HG03354 (cell line): ENCODE results near the gene TESK2.

Experiments
- ATAC-seq: cut with Tn5 transposase; IDR thresholded peaks from one replicate; pipeline ENCODE4 v1.9.1; 2021; ENCODE audit warnings: mild to moderate bottlenecking; ENCODE audit not compliant: unreplicated experiment, poor library complexity, severe bottlenecking

Gene TESK2

GRCh38 chr1:45322486-45323040, 168.4 kb downstream of the TESK2 start:
- ATAC-seq, result no peak

GRCh38 chr1:45321444-45321843, 169.5 kb downstream of the TESK2 start:
- ATAC-seq, result no peak

GRCh38 chr1:45319761-45320160, 171.2 kb downstream of the TESK2 start:
- no peak for ATAC-seq

- ATAC-seq, result no peak
These were observed 173.8 kb downstream of the TESK2 start for GRCh38 chr1:45317166-45317565.

DNA sequence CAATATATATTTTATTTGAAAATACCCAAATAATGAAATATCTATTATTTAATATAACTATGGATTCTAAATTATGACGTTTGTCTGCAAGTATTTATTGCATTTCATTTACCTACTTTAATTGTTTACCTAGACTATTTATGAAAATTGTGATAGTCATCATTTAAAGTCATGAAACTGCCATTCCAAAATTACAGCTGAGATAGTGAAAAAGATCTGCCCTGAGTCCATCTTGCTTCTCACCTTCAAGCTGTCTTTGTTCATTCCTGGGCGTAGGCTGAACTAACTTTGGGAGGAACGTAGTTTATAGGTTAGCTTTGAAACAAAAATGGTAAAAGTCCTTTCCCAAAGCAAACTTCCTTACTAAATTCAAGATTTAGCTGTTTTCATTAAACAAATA, 176.7 kb downstream of the TESK2 start:
- ATAC-seq, result no peak

DNA sequence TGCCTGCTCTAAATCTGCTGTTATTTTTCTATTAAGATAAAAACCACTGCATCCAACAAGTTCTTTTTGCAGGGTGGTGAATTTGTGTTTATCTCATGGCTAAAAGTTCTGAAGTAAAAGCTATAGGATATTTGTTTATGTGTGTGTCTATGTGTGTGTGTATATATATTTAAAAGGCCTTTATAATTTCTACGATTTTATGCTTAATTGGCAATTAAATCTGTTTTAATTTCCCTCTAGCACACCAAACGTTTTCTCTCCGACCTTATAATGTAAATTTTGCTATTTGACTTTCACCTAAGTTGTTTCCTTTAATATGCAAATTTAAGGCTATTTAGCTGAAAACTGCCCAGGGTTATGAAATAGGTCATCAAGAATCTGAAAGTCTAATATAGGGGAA, 184.1 kb downstream of the TESK2 start:
- ATAC-seq, result no peak

GRCh38 chr1:45306319-45306718, 184.6 kb downstream of the TESK2 start:
- ATAC-seq, result no peak

DNA sequence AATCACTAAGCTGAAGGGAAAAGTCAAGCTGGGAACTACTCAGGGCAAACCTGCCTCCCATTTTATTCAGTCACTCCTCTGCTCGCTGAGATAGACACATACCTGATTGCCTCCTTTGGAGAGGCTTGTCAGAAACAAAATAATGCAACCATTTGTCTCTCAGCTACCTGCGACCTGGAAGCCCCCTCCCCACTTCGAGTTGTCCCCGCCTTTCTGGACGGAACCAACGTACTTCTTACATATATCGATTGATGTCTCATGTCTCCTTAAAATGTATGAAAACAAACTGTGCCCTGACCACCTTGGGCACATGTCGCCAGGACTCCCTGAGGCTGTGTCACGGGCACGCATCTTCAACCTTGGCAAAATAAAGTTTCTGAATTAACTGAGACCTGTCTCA, 185.7 kb downstream of the TESK2 start:
- ATAC-seq, result no peak

DNA sequence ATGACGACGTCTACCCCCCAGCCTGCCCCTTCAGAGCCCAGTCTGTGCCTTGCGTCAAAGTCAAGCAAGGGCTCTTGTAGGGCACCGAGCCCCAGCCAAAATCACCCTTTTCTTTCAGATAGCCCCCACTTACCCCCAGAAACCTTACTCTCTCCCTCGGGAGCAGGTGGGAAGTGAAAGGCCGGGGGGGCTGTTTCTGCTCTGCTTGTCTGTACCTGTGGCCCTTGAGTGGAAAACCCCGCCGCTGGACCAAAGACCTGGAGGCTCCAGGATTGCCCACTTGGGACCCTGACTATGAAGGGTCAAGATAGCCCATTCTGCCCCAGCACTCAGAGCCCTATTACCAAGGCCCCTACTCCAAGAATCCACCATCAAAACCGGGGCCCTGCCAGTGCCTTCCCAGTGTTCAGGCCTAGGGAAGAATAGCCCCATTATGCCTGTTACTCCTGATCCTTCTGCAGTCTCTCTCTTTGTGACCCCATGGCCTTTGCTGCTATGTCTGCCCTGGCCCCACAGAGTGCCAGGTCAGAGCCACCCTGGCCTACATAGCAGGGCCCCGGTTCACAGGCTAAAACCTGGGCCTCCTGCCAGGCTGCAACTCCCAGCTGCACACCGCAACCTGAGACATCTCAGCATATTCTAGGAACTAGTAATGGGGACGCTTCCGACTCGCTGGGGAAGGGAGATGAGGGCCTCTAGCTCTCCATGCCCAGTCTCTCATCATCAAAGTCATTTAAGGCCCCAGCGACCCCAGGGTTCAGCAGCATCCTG, 186.5 kb downstream of the TESK2 start:
- ATAC-seq, result no peak

- peak; percentile 78 for ATAC-seq
These were observed 187.2 kb downstream of the TESK2 start for GRCh38 chr1:45303520-45304310.

GRCh38 chr1:45302505-45303150, 188.3 kb downstream of the TESK2 start:
- no peak for ATAC-seq

DNA sequence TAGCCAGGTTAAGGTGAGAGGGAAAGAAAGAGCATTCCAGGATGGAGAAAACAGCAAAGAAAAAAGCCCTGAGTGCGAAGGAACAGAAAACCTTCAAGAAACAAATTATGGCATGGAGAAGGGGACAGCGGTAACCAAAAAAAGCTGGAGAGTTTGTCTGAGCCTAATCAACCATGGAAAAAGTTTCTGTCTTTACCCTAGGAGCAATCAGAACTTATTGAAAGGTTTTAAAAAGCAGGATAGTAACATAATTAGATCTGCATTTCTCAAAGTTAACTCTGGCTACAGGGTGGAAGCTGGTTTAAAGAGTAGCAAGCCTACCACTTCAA, 190.3 kb downstream of the TESK2 start:
- ATAC-seq, result no peak

- ATAC-seq, result no peak
These were observed 190.8 kb downstream of the TESK2 start for GRCh38 chr1:45299981-45300668.

- ATAC-seq, result no peak
These were observed 191.7 kb downstream of the TESK2 start for GRCh38 chr1:45299296-45299695.

DNA sequence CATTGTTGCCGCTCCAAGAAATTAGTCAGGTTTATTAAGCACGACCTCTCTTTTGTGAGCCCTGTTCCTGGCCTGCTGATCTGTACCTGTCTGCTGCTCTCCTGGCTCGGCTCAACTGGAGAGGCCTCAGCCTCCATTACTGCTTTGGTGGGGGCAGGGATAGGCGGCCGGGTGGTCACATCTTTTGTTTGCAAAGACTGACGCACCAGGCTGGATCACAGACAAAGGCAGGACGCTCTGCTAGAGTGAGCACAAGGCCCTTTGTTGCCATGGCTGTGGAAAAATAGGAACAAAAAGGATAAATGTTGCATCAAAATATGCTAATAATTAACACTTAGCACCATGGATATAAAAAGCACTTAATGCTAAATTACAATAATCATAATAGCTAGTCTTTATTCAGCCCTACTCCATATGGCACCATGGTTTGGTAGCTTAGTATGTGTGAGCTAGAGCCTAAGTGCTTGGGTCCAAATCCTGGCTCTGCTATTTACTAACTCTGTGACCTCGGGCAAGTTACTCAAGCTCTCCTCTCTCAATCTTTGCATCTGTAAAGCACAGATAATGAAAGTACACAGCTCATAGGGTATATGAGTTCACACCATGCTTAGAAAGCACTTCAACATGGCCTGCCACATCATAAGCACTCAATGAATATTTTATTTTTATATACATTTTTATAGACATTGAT, 193.2 kb downstream of the TESK2 start:
- no peak for ATAC-seq
